ENCODE results near the gene MSRB1.
"Not testable (repeated sequence)": the region's sequence is repeated elsewhere in the genome, so short reads cannot be mapped to it uniquely, and the experiment has no call there.

The MSRB1 gene

DNA sequence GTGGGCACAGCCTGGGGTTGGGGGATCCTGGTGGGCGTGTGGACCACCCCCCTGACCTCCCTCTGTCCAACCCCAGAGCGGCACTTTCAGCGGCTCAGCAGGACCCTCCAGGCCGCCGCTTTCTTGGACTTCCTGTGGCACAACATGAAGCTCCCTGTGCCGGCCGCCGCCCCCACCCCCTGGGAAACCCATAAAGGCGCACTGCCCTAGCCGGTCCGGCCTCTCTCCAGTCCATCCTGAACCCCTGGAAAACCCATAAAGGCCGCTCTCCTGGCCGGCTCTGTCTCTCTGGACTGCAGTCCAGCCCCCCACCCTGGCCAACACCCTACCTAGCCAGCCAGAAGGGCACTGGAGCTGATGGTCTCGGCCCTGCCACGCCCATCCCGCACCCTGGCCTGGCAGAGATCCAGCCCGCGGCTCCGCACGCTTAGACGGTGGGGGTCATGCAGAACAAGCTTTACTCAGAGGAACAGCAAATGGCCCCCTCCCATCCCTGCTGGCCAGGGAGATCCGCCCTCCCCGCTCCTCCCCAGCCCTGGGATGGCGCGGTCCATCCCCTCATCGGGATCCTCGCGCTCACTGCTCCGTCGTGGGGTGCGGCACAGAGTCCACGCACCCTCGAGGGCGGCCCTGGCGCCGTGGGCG, 35.6 kb upstream of the MSRB1 start:
- DNase-seq: no peak

GRCh38 chr16:1977875-1978268, 34.9 kb upstream of the MSRB1 start:
- no peak for DNase-seq

DNA sequence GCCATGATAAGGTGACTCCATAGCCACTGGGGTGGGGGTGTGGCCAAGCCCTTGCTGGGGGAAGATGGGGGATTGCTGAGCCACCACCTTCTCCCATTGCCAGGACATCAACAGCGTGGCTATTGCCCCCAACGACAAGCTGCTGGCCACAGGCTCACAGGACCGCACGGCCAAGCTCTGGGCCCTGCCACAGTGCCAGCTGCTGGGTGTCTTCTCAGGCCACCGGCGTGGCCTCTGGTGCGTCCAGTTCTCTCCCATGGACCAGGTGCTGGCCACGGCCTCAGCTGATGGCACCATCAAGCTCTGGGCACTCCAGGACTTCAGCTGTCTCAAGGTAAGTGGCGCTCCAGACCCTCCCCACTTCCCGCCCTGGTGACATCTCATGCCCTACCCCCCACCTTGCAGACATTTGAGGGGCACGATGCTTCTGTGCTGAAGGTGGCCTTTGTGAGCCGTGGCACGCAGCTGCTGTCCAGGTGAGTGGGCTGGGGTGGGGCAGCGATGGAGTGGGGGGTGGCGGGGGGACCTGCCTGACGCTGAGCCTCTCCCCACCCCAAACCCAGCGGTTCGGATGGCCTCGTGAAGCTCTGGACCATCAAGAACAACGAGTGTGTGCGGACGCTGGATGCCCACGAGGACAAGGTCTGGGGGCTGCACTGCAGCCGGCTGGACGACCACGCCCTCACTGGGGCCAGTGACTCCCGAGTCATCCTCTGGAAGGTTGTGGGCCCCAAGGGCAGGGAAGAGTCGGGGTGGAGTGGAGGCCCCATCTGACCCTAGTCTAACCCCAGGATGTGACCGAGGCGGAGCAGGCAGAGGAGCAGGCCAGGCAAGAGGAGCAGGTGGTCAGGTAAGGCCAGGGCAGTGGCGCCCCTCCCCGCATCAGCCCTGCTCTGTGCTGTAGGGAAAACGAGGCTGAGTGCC, 34.2 kb upstream of the MSRB1 start:
- no peak for DNase-seq

GRCh38 chr16:1976216-1976520, 33.2 kb upstream of the MSRB1 start:
- no peak for DNase-seq

GRCh38 chr16:1975432-1976215, 32.6 kb upstream of the MSRB1 start:
- DNase-seq: no peak

GRCh38 chr16:1974157-1975070, 31.4 kb upstream of the MSRB1 start:
- no peak for DNase-seq

GRCh38 chr16:1973461-1974156, 30.6 kb upstream of the MSRB1 start:
- no peak for DNase-seq

DNA sequence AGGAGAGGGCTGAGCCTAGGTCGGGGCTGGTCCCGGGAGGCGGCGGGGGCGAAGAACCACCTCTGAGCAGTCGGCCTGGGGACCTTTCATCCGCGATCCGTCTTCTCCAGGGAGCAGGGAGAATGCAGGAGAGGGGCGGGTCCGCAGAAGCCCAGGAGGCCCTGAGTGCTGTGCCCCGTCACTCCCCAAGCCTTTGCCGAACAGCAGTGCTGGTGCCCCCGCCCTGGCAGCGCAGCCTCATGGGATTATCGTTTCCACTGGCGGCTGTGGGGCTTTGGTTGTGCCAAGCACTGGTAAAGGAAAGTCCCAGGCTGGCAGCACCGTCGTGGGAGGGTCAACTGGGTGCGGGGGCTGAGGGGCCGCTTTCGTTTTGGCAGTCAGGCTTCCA, 29.5 kb upstream of the MSRB1 start:
- DNase-seq: no peak

- peak; percentile 59 for DNase-seq
Observed at GRCh38 chr16:1971796-1972489, 28.9 kb upstream of the MSRB1 start, which contains the start of gene TBL3. TBL3 (plus strand) TSS chr16:1972053; CDS start chr16:1972165, 112 bp downstream.

DNA sequence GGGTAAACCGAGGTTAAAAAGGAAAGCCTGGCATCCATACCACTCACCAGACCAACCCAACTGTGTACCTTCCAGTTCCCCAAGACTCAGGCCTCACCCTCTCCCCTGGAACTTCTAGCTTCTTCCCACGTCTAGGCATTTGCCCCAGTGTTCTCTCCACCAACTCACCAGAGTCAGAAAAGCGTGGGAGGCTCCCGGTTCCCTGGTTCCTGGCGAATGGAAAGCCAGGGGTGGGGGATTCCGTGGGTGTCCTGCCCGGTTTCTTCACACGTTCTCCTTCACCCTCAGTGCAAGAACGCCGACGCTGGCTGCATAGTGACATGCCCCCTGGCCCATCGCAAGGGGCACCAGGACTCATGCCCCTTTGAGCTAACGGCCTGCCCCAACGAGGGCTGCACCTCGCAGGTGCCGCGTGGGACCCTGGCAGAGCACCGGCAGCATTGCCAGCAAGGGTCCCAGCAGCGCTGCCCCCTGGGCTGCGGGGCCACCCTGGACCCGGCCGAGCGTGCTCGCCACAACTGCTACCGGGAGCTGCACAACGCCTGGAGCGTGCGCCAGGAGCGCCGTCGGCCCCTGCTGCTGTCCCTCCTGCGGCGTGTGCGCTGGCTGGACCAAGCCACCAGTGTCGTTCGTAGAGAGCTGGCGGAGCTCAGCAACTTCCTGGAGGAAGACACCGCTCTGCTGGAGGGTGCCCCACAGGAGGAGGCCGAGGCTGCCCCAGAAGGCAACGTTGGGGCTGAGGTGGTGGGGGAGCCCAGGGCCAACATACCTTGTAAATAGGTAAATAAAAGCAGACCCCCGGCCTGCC, 25.4 kb upstream of the MSRB1 start:
- no peak for DNase-seq

- DNase-seq: no peak
Observed at GRCh38 chr16:1966460-1966859, 23.5 kb upstream of the MSRB1 start, which contains the start of gene RNF151. RNF151 (plus strand) TSS chr16:1966856; CDS start chr16:1966882, 26 bp downstream.

DNA sequence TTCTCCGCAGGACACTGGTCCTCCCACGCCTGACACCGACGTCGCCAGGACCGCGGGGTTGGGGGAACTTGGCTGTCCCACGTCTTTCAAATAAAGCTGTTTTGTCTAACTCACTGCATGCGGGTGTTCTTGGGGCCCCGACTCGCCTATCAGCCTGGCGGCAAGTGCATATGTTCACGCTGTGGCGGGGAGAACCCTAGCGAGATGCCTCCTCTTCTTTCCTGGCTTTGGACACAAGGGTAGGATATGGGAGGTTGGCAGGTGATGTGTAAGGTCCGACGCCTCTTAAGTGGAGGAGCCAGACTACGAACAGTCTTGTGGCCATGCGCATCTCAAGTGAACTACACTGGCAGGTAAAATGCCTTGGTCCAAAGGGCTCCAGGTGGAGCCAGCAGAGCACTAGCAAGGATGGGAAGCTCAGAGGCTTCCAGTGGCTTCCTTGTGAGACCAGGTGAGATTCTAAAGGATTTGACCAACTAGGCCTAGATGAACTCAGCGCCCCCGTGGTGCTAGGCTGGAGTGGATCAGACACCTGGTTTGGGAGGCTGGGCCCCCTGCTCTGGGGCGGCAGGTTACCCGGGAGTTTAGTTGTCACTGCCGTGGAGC, 22.5 kb upstream of the MSRB1 start:
- no peak for DNase-seq

- DNase-seq: peak; percentile 97
Observed at GRCh38 chr16:1964506-1965395, 21.8 kb upstream of the MSRB1 start, which contains the start of gene RPS2. RPS2 (minus strand) TSS chr16:1964826; CDS start chr16:1964625, 201 bp downstream.

DNA sequence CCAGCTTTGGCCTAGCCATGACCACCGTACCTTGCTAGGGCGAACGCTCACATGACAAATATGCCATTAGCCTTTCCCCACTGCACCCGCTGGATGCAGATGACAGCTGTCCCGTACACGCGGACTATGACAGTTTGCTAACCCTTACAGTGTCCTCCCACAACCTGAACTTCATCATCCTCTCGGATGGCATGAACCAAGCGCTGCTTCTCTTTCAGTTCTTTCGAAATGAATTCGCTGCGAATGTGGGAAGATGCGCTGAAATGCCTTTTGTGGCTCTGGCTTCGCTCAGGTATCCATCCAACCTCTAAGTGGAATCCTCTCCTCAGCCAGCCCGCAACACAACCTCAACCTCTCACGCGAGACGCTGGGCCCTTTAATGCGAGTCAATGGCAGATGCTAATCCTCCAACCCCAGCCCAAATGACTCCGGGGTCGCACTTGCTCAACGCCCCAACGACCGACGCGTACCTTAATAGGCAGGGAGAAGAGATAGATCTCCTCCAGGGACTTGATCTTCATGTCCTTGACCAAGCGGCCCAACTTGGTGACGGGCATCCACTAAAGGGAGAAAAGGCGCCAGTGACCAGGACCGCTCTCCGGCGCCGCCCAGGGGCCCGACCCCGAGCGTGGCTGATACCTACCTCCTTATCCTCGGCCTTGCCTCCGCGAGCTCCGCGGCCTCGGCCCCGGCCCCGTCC, 21.0 kb upstream of the MSRB1 start:
- no peak for DNase-seq

DNA sequence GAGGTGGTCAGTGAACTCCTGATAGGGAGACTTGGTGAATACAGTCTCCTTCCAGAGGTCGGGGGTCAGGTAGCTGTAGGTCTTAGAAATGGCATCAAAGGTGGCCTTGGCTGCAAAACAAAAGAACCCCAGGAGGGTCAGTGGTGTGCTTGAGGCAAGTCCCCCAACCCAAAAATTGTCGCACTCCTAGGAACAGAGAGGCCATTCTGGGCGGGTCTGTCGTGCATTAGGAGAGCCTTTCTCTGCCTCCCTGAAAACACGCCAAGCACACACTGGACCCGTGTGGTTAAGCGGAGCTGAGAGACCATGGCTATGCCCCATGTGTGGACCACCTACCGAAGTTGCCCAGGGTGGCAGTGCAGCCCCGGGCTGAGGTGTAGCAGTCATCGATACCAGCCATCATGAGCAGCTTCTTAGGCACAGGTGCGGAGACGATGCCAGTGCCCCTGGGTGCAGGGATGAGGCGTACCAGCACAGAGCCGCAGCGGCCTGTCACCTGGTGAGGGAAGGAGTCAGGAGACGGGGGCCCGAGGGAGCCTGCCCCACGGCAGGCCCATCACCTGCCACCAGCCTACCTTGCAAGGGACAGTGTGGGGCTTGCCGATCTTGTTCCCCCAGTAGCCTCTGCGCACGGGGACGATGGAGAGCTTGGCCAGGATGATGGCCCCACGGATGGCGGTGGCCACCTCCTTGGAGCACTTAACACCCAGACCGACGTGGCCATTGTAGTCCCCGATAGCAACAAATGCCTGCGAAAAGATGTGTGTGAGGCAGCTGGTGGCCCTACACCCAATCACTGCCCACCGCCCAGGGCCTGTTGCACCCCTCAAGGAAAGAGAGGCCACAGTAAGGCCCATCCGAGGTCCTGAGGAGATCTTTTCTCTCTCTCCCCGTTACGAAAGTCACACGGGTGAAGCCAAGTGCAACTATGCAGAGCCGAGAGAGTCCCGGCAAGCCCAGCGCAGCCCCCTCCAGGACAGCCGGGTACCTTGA, 19.5 kb upstream of the MSRB1 start:
- DNase-seq: not testable (repeated sequence)

- no peak for DNase-seq
Observed at GRCh38 chr16:1961651-1962067, 18.7 kb upstream of the MSRB1 start.

Data from NCI-H1417 treated with DMSO at 0.1 percent for 48 hours (cell line).